GM12878 (cell line): ENCODE data around the gene FILIP1L. TPM values are rescaled to one million over a fixed set of nuclear protein-coding genes. Genes with fewer than 3 reads are reported as not detected.

Experiments used
- BMI1 ChIP-seq: fragments of 450-650 bp; IDR thresholded peaks from 2 replicates; pipeline ENCODE4 v1.6.1; 2016; ENCODE audit warnings: mild to moderate bottlenecking, moderate library complexity, borderline replicate concordance
- DPF2 ChIP-seq: fragments of 450-650 bp; IDR thresholded peaks from 2 replicates; pipeline ENCODE4 v1.6.1; 2017; ENCODE audit warnings: mild to moderate bottlenecking
- EED ChIP-seq: sonication (generic); IDR thresholded peaks from 2 replicates; pipeline ENCODE4 v1.6.1; 2016; ENCODE audit warnings: antibody characterized with exemption, low read depth
- EGR1 ChIP-seq, 2 experiments: IDR thresholded peaks; 1 replicate in 1 of 2; 2 replicates in 1 of 2; pipeline ENCODE4 v1.6.1; 2011 to 2012; ENCODE audit warnings: low read depth in 2 of 2, low read length in 2 of 2, borderline replicate concordance in 1 of 2, mild to moderate bottlenecking in 1 of 2, moderate library complexity in 1 of 2
- ELK1 ChIP-seq: IDR thresholded peaks from 2 replicates; pipeline ENCODE4 v1.6.1; 2012; ENCODE audit warnings: low read depth, low read length, improper control_type of control experiment
- GABPA ChIP-seq: IDR thresholded peaks from 2 replicates; pipeline ENCODE4 v1.6.1; 2014; ENCODE audit warnings: antibody characterized with exemption, low read depth, mild to moderate bottlenecking, inconsistent platforms
- MTA3 ChIP-seq: IDR thresholded peaks from 2 replicates; pipeline ENCODE4 v1.6.1; 2012; ENCODE audit warnings: low read length, inconsistent platforms, borderline replicate concordance
- NFYA ChIP-seq: IDR thresholded peaks from 2 replicates; pipeline ENCODE4 v1.6.1; 2011; ENCODE audit warnings: low read depth, mild to moderate bottlenecking, low read length, improper control_type of control experiment, borderline replicate concordance
- RBBP5 ChIP-seq: fragments of 200-600 bp; sonication (generic); conservative IDR thresholded peaks from 2 replicates; pipeline ENCODE4 v1.6.1; 2016
- RFX5 ChIP-seq: IDR thresholded peaks from 2 replicates; pipeline ENCODE4 v1.6.1; 2011; ENCODE audit warnings: low read depth, low read length, improper control_type of control experiment
- SMC3 ChIP-seq: IDR thresholded peaks from 2 replicates; pipeline ENCODE4 v1.6.1; 2011; ENCODE audit warnings: low read length, improper control_type of control experiment, borderline replicate concordance
- SP1 ChIP-seq: IDR thresholded peaks from one replicate; pipeline ENCODE4 v1.6.1; 2011; ENCODE audit warnings: low read depth, low read length
- polyA plus RNA-seq, 11 experiments: library from polyadenylated mRNA; depleted of rRNA in 4 of 11; unstranded in 6 of 11; stranded (reverse) in 5 of 11; fragments of >200 nt; fragmentation: Nextera tagmentation in 4 of 11; fragmentation: Illumina TruSeq in 1 of 11; extraction: Ambion mirVana in 4 of 11; extraction: Trizol in 1 of 11; gene quantifications; 1 replicate in 1 of 11; 2 replicates in 10 of 11; pipeline versions ENCODE4 v1.2.1 to v1.2.3, GENCODE V29; 2011 to 2016; ENCODE audit warnings: inconsistent platforms in 2 of 11, missing spikeins in 2 of 11, low read depth in 1 of 11
- total RNA-seq, 4 experiments: library from RNA; depleted of rRNA in 3 of 4; stranded (reverse); fragments of >200 nt in 3 of 4; fragmentation: Illumina TruSeq in 1 of 4; extraction: Trizol in 1 of 4; gene quantifications; 2 replicates each; pipeline versions ENCODE4 v1.2.1 to v1.2.3, GENCODE V29; 2013 to 2021
- TF ChIP-seq, protein P1 (sequence below): fragments of 450-650 bp; formaldehyde crosslinking; IDR thresholded peaks from 2 replicates; pipeline ENCODE4 v1.4.0; 2022; ENCODE audit warnings: mild to moderate bottlenecking, moderate library complexity

FILIP1L gene
- total and polyA plus RNA-seq, 10 of the 15 experiments (the other 5 are each of a cell fraction or from before 2014, with no cell fraction given): 0.24 to 6.1 (median 3.5) TPM

DNA sequence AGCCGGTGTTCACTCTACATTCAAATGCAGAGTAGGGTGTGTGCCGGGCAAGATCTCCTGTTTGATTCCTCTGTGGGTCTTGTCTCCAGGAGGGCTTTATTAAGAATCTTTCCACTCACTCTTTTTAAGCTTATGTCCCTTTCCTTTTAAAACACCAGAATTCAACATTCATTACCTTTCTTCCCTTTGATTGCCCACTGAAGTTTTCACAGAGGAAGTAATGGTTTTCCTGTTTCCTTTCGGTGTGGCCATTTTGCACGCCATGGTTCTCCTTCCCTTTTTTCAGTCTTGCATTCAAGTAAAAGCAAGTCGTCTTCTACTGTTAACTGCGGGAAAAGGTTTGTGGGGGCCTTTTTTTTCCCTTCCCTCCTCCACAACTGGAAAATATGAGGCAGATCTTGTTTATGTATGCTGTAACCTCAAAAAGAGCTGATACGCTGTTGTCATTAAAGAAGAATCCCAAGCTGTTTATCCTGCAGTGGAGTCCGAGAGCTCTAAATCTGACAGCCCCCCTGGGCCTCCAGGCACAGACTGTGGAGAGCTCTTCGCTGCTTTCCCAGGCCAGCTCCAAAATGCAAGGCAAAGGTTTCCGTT is 40.5 kb downstream of the FILIP1L start (continued):
- TF ChIP-seq NFYA: no peak
- peak; percentile 65; the same call in 1 of the 2 replicates for TF ChIP-seq EED
- no peak for TF ChIP-seq RBBP5
- peak; percentile 34; the same call in 1 of the 2 replicates for TF ChIP-seq DPF2
- TF ChIP-seq RFX5: no peak
- no peak for TF ChIP-seq BMI1
- no peak for TF ChIP-seq ELK1
- no peak for TF ChIP-seq SMC3
- no peak for TF ChIP-seq SP1
- TF ChIP-seq, protein P1, sequence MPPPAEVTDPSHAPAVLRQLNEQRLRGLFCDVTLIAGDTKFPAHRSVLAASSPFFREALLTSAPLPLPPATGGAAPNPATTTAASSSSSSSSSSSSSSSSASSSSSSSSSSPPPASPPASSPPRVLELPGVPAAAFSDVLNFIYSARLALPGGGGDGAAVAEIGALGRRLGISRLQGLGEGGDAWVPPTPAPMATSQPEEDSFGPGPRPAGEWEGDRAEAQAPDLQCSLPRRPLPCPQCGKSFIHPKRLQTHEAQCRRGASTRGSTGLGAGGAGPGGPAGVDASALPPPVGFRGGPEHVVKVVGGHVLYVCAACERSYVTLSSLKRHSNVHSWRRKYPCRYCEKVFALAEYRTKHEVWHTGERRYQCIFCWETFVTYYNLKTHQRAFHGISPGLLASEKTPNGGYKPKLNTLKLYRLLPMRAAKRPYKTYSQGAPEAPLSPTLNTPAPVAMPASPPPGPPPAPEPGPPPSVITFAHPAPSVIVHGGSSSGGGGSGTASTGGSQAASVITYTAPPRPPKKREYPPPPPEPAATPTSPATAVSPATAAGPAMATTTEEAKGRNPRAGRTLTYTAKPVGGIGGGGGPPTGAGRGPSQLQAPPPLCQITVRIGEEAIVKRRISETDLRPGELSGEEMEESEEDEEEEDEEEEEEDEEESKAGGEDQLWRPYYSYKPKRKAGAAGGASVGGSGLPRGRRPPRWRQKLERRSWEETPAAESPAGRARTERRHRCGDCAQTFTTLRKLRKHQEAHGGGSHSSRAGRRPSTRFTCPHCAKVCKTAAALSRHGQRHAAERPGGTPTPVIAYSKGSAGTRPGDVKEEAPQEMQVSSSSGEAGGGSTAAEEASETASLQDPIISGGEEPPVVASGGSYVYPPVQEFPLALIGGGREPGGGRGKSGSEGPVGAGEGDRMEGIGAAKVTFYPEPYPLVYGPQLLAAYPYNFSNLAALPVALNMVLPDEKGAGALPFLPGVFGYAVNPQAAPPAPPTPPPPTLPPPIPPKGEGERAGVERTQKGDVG (CRISPR knock-in tag): no peak
- TF ChIP-seq EGR1 (IDR thresholded peaks at IDR 0.05; ENCODE audit: borderline replicate concordance in 1 of 2, low read depth in 2 of 2, low read length in 2 of 2): peak in 1 of 2 experiments; percentile 10; a peak in 1 of 3 replicates
- TF ChIP-seq GABPA: 0 out of 2 replicates have a peak, but pooled peaks have one; percentile 24
- peak; percentile 94; the same call in 1 of the 2 replicates for TF ChIP-seq MTA3
